Hepatic stellate cell (primary cell): ENCODE data around the gene PDE1C.
A peak's percentile ranks its signal among the peaks of the same experiment; 100 is the strongest.

Source experiments
- DNase-seq: peaks from one replicate; pipeline ENCODE4 v3.0.0; 2011; ENCODE audit warnings: low spot score

The PDE1C gene

GRCh38 chr7:32070406-32071360 lies at the start of gene PDE1C:
Gene PDE1C (minus strand): TSS chr7:32070407.
- DNase-seq = peak; percentile 47

- DNase-seq = no peak
Measured at GRCh38 chr7:32119790-32120196, 49.6 kb upstream of the PDE1C start.

DNA sequence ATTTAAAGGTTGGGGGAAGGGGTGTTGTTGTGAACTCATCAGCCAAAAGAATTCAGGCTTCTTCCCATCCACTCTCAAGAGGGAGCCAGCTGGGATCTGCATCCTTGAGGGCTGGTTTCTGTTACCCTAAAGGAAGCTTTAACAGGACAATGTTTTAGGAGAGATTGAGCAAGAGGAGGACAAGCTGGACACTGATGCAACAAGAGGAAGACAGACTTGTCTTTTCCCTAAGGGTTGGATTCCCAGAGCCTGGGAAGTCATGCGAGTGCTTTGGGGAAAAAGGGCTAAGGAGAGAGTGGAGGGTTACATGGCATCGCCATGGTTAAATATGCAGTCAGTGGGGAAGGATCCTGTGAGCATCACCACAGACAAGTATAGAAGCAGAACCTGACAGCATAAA lies 47.6 kb upstream of the PDE1C start:
- no peak for DNase-seq

GRCh38 chr7:32116436-32116835 lies 46.2 kb upstream of the PDE1C start:
- no peak for DNase-seq

GRCh38 chr7:32115831-32116230 lies 45.6 kb upstream of the PDE1C start:
- DNase-seq = peak; percentile 14

- no peak for DNase-seq
Measured at GRCh38 chr7:32108651-32109050, 38.4 kb upstream of the PDE1C start.

DNA sequence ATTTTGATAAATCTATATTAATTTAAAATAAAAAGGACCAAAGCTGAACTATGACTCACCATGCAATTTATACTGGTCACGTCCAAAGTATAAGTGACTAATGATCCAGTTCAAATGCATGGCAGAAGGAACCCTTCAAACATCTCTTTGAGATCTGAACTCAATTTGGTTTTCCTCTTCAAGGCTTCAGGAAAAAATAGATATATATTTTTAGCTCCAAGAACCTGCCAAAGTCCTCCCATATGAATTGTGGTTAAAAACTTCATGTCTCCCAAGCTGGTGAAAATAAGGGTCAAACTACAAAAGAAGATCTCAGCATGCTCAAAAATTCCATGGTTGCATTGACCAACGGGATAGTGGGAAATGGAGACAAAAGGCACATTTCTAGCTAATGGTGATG lies 34.6 kb upstream of the PDE1C start:
- no peak for DNase-seq

GRCh38 chr7:32103361-32103760 lies 33.2 kb upstream of the PDE1C start:
- no peak for DNase-seq

GRCh38 chr7:32102432-32102873 lies 32.2 kb upstream of the PDE1C start:
- no peak for DNase-seq

GRCh38 chr7:32100407-32100907 lies 30.2 kb upstream of the PDE1C start:
- no peak for DNase-seq

- no peak for DNase-seq
Measured at GRCh38 chr7:32094516-32094915, 24.3 kb upstream of the PDE1C start.

DNA sequence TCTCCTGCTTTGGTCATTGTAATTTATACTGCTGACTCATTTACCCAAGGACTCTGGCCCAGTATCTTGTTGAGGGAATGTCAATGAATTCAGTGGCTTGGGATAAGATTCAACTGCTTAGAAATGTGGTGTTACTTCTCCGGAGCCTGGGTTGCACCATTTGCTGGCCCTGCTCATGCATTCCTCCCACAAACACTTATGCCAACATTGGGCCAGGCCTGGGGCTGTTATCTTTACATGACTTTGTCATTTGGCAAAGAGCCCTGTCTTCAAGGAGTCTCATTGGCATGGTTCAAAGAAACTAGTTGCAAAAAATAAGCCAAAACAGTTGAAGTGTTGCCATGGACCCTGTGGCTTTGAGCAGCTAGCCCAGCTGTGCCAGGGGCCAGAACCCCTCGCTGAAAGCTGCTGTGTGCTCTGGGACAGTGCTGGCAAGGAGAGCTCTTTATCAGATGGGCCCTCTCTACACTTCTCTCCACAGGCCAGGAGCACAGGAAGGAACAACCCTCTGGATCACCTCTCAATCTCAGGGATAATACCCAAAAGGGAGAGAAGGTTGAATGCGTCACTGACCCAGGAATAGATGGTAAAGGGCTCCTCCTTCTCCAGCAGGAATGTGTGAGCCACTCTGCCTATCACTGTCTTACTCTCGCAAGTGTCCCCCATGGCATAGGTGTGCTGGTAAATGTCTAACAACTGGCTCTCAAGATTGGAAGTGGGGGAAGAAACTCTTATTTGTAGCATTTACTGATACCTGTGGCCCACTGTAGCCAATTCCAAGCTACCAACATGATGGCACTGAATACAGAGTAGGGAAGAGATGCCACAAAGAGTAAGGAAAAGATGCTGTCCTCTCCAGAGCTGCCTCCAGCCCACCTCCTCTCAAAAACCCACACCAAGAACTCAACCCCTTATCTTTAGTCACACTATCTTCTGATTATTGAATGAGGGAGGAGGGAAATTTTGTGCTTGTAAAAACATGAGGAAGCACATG lies 23.5 kb upstream of the PDE1C start:
- peak; percentile 60 for DNase-seq

- DNase-seq = no peak
Measured at GRCh38 chr7:32092346-32092745, 22.1 kb upstream of the PDE1C start.

- DNase-seq = no peak
Measured at GRCh38 chr7:32091608-32092210, 21.5 kb upstream of the PDE1C start.

DNA sequence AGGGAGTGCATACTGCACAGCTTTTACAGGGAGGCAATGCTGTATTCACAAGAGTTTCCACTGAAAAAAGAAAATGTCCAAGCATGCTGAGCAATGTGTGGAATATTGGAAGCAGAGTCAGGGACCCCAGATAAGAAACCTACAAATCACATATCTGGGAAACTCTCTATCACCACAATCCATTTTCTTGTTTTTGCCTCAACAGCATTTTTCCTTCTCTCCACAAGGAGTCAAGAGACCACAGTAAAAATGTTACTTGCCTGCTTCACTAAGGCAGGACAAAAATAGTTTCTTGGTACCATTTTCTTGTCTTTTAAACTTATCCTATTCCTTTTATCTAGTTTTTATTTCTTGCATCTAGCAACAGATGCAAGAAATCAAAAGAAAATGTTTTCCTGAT lies 19.5 kb upstream of the PDE1C start:
- no peak for DNase-seq

DNA sequence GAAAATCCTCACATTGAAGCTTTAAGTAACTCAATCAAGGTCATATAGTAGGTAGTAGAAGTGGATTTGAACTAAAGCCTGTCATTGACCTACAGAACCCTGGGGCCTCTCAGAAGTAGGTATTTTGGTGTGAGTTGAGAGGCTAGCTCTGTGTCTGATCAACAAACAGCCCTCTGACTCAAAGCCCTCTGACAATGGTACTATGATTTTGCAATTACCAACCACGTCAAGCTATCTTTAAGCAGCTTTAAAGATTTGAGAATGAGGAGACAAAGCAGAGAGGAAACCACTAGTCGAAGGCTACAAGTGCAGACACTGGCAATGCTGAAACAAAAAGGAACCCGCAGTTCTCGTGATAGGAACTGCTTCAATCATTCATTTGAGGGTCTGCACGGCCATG lies 19.0 kb upstream of the PDE1C start:
- no peak for DNase-seq

GRCh38 chr7:32088451-32088881 lies 18.3 kb upstream of the PDE1C start:
- DNase-seq = no peak

- DNase-seq = no peak
Measured at GRCh38 chr7:32079510-32079909, 9.3 kb upstream of the PDE1C start.

DNA sequence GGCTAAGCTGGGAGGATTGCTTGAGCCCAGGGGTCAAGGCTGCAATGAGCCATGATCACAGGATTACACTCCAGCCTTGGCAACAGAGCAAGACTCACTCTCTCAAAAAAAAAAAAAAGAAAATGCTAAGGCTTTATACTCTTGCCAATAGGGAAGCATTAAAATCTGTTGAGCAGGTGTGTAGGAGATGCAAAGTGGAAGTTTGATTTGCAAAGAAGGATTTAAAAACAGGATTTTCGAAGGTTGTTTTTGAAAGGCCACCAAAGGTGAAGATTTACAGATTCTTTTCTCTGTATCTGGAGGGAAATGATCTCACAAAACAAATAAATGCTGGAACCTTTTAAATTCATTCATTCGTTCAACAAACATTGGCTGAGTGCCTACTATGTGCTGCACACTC lies 8.6 kb upstream of the PDE1C start:
- DNase-seq = no peak

DNA sequence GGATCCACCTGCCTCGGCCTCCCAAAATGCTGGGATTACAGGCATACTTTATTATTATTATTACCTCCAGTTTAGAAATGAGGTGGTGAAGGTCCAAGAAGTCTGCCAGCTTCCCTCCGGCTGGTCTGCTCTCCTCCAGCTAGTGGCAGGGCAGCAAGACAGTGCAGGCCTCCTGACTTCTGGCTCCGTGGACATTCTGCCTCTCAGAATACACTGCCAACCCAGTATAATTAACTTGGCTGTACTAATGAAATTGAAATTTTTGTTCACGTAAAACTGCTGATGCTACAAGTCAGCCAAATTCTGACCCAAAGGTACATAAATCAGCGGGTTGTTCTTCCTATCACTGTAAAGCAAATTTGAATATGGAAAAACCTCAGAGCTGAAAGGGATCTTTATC lies 7.6 kb upstream of the PDE1C start:
- no peak for DNase-seq

GRCh38 chr7:32076802-32077201 lies 6.6 kb upstream of the PDE1C start:
- peak; percentile 27 for DNase-seq

GRCh38 chr7:32075612-32076011 lies 5.4 kb upstream of the PDE1C start:
- DNase-seq = no peak
